GM12878 (cell line): Measurements from ENCODE around the gene REEP3.

Experiments
- CEBPB ChIP-seq, 2 experiments: fragments of 150-350 bp in 1 of 2; IDR thresholded peaks; 2 replicates each; pipeline ENCODE4 v1.6.1; 2012 to 2014; ENCODE audit warnings: low read depth in 2 of 2, low read length in 2 of 2, borderline replicate concordance in 1 of 2, inconsistent platforms in 1 of 2
- EZH2 ChIP-seq: IDR thresholded peaks from 2 replicates; pipeline ENCODE4 v1.6.1; 2012; ENCODE audit warnings: low read depth, mild to moderate bottlenecking, control low read depth, inconsistent platforms, low read length, borderline replicate concordance; ENCODE audit not compliant: control insufficient read depth
- HDAC6 ChIP-seq: fragments of 200-600 bp; sonication (generic); IDR thresholded peaks from one replicate; pipeline ENCODE4 v1.8.0; 2017; ENCODE audit warnings: antibody characterized with exemption; ENCODE audit not compliant: unreplicated experiment
- IRF3 ChIP-seq: fragments of 450-650 bp; IDR thresholded peaks from 2 replicates; pipeline ENCODE4 v1.6.1; 2014; ENCODE audit warnings: mild to moderate bottlenecking
- LARP7 ChIP-seq: fragments of 450-650 bp; IDR thresholded peaks from 2 replicates; pipeline ENCODE4 v1.6.1; 2017; ENCODE audit warnings: mild to moderate bottlenecking
- RELA ChIP-seq: fragments of 450-650 bp; IDR thresholded peaks from 2 replicates; pipeline ENCODE4 v1.8.0; 2014; ENCODE audit warnings: borderline replicate concordance; ENCODE audit not compliant: partially characterized antibody
- TF ChIP-seq, protein P1 (sequence below), 3 experiments: IDR thresholded peaks in 2 of 3; conservative IDR thresholded peaks in 1 of 3; 2 replicates each; pipeline ENCODE4 v1.5.1; 2011; ENCODE audit warnings: low read depth in 3 of 3, low read length in 3 of 3, mild to moderate bottlenecking in 3 of 3, control low read depth in 2 of 3, moderate library complexity in 2 of 3, inconsistent platforms in 1 of 3, mixed read lengths in 1 of 3; ENCODE audit not compliant: control insufficient read depth in 2 of 3, insufficient read depth in 1 of 3; ENCODE audit errors: extremely low read depth in 1 of 3

- TF ChIP-seq EZH2 (no peak), CEBPB (IDR thresholded peaks at IDR 0.05; ENCODE audit: borderline replicate concordance in 1 of 2, low read depth in 2 of 2, low read length in 2 of 2) (no peak), IRF3 (no peak), LARP7 (no peak), RELA (no peak), HDAC6 (no peak)
- TF ChIP-seq, protein P1, sequence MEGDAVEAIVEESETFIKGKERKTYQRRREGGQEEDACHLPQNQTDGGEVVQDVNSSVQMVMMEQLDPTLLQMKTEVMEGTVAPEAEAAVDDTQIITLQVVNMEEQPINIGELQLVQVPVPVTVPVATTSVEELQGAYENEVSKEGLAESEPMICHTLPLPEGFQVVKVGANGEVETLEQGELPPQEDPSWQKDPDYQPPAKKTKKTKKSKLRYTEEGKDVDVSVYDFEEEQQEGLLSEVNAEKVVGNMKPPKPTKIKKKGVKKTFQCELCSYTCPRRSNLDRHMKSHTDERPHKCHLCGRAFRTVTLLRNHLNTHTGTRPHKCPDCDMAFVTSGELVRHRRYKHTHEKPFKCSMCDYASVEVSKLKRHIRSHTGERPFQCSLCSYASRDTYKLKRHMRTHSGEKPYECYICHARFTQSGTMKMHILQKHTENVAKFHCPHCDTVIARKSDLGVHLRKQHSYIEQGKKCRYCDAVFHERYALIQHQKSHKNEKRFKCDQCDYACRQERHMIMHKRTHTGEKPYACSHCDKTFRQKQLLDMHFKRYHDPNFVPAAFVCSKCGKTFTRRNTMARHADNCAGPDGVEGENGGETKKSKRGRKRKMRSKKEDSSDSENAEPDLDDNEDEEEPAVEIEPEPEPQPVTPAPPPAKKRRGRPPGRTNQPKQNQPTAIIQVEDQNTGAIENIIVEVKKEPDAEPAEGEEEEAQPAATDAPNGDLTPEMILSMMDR (IDR thresholded peaks at IDR 0.05 in 2 of 3, conservative IDR thresholded peaks at IDR 0.05 in 1 of 3; ENCODE audit: control insufficient read depth in 2 of 3, extremely low read depth in 1 of 3, insufficient read depth in 1 of 3, low read depth in 3 of 3, low read length in 3 of 3) = no peak
Measured at GRCh38 chr10:63642808-63643207, 121.6 kb downstream of the REEP3 start.
